Stimulated activated CD4-positive, alpha-beta T cell treated with anti-CD3 and anti-CD28 coated beads, Interleukin-4, amount 100 ng/mL, for 4 hours (primary cell): Measurements from ENCODE around the gene BCO2.
"Not testable (repeated sequence)": the region's sequence is repeated elsewhere in the genome, so short reads cannot be mapped to it uniquely, and the experiment has no call there.

ENCODE experiments used
- DNase-seq, 2 experiments: peaks; one replicate each; pipeline ENCODE4 v3.0.0-alpha.2; 2020

The BCO2 gene

GRCh38 chr11:112167145-112167544 is 8.2 kb upstream of the BCO2 start, which contains the start of gene TEX12:
TSS of gene TEX12 (plus strand) at chr11:112167372. CDS start at chr11:112169269, 1,897 bp downstream.
- no peak for DNase-seq

- DNase-seq: no peak
Measured at GRCh38 chr11:112172362-112172994, 2.8 kb upstream of the BCO2 start.

GRCh38 chr11:112173152-112173551 is 2.2 kb upstream of the BCO2 start:
- no peak for DNase-seq

GRCh38 chr11:112175599-112175952 is 264 bp downstream of the BCO2 start:
- no peak for DNase-seq

- DNase-seq: no peak
Measured at GRCh38 chr11:112176077-112176476, 765 bp downstream of the BCO2 start.

- DNase-seq: no peak
Measured at GRCh38 chr11:112177589-112177988, 2.3 kb downstream of the BCO2 start.

- DNase-seq: no peak
Measured at GRCh38 chr11:112178428-112178827, 3.1 kb downstream of the BCO2 start.

- DNase-seq: no peak
Measured at GRCh38 chr11:112178936-112179335, 3.6 kb downstream of the BCO2 start.

GRCh38 chr11:112179601-112180000 is 4.3 kb downstream of the BCO2 start:
- DNase-seq: no peak

- no peak for DNase-seq
Measured at GRCh38 chr11:112182867-112183266, 7.6 kb downstream of the BCO2 start.

- no peak for DNase-seq
Measured at GRCh38 chr11:112185883-112186282, 10.6 kb downstream of the BCO2 start.

- no peak for DNase-seq
Measured at GRCh38 chr11:112186304-112186703, 11.0 kb downstream of the BCO2 start.

- not testable (repeated sequence) for DNase-seq
Measured at GRCh38 chr11:112195113-112195512, 19.8 kb downstream of the BCO2 start.

- DNase-seq: no peak
Measured at GRCh38 chr11:112195951-112196351, 20.6 kb downstream of the BCO2 start.

GRCh38 chr11:112196519-112197087 is 21.3 kb downstream of the BCO2 start:
- DNase-seq: no peak

GRCh38 chr11:112199101-112199500 is 23.8 kb downstream of the BCO2 start:
- not testable (repeated sequence) for DNase-seq

- DNase-seq: no peak
Measured at GRCh38 chr11:112200252-112200651, 24.9 kb downstream of the BCO2 start.

GRCh38 chr11:112206071-112206470 is 30.8 kb downstream of the BCO2 start:
- no peak for DNase-seq

GRCh38 chr11:112210890-112211289 is 35.6 kb downstream of the BCO2 start:
- DNase-seq: no peak

GRCh38 chr11:112211536-112211935 is 36.2 kb downstream of the BCO2 start:
- peak in 1 of 2 experiments; percentile 21 for DNase-seq

- no peak for DNase-seq
Measured at GRCh38 chr11:112212290-112212689, 37.0 kb downstream of the BCO2 start.

- DNase-seq: no peak
Measured at GRCh38 chr11:112212710-112213109, 37.4 kb downstream of the BCO2 start.

- DNase-seq: no peak
Measured at GRCh38 chr11:112213753-112214152, 38.4 kb downstream of the BCO2 start.

GRCh38 chr11:112215621-112216020 is 40.3 kb downstream of the BCO2 start:
- no peak for DNase-seq

- no peak for DNase-seq
Measured at GRCh38 chr11:112216561-112217105, 41.3 kb downstream of the BCO2 start.
